Colonic mucosa (tissue), 4 donors: ENCODE measurements around the gene CTU1. TPM values are rescaled to one million over a fixed set of nuclear protein-coding genes. Genes with fewer than 3 reads are reported as not detected.

Experiments used
- DNase-seq: peaks from one replicate; pipeline ENCODE4 v3.0.0-alpha.2; 2020
- H3K27ac ChIP-seq: fragments of 200-600 bp; one replicate; pipeline ENCODE4 v1.8.0; 2021
- H3K27me3 ChIP-seq: fragments of 200-600 bp; one replicate; pipeline ENCODE4 v1.8.0; 2021
- H3K36me3 ChIP-seq: fragments of 200-600 bp; one replicate; pipeline ENCODE4 v1.8.0; 2021
- H3K4me1 ChIP-seq: fragments of 200-600 bp; one replicate; pipeline ENCODE4 v1.8.0; 2021; ENCODE audit warnings: mild to moderate bottlenecking
- H3K4me3 ChIP-seq: fragments of 200-600 bp; one replicate; pipeline ENCODE4 v1.8.0; 2021
- H3K9ac ChIP-seq, 2 donors: one replicate each; pipeline ENCODE4 v1.7.0; 2013; ENCODE audit warnings: control low read depth in 2 of 2, low read depth in 2 of 2, low read length in 2 of 2
- H3K9me3 ChIP-seq: fragments of 200-600 bp; one replicate; pipeline ENCODE4 v1.8.0; 2021
- CTCF ChIP-seq: fragments of 200-600 bp; IDR thresholded peaks from one replicate; pipeline ENCODE4 v1.8.0; 2022; ENCODE audit warnings: antibody characterized with exemption, mild to moderate bottlenecking
- intact Hi-C: fragments of 100-400 bp; cut with DNase I; formaldehyde crosslinking; loops from one replicate; pipeline ENCODE4 v1.14.1; 2022
- total RNA-seq, 2 donors: library from RNA; stranded (reverse); fragmentation: NEBNext Ultra II Directional in 1 of 2; extraction: Animal tissue kit (Norgen Biotek cat#: 25700) in 1 of 2; gene quantifications; one replicate each; pipeline ENCODE4 v1.2.1, GENCODE V29; 2021
- donor health status: healthy.
- donor health status: DM: no; HTN: no; CAD: no.
- donor health status: DM: no; HTN: no; CAD: no.

The CTU1 gene
- total RNA-seq, 2 donors from 2014 or later = 6.1 to 11.8 TPM

DNA sequence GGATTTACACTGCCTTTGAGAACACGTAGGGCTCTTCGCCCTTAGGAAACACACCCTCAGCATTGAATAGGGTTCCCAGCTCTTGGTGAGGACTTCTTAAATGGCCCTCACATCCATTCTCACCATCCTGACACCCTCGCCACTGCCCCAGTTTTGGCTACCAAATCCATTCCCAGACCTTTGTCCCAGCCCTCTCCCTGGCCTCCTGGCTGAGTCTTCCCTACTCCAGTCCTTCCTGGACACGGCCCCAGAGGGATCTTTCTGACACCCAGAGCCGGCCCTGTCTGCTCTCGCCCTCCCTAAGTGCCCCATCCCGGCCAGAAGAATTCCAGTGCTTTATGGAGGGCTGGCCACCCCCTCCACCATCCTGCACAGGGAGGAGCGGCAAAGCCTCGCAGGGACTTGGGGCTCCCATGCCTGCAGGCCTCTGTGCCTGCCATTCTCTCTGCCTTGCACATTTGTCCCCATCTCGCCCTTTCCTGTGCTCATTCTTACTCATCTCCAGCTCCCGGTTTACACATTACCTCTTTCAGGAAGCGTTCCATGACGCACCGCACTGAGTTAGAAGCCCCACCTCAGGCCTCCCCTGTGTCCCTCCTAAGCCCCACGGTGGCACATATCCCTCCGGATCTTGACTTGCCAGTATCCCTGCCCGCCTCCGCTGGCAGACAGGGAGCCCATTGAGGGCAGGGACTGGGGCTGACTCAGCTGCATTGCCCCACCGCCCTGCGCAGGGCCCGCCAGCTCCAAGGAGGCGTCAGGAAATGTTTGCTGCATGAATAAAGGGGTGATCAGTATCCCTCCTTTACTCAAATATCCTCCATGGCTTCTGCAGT is 14.5 kb downstream of the CTU1 start:
- Histone ChIP-seq H3K4me3 (no peak overlapping the region), H3K9me3 (no peaks in the 10 kb centered on the region), H3K36me3 (no peaks in the 10 kb centered on the region), H3K27me3 (no peaks in the 10 kb centered on the region), H3K9ac (no peak overlapping the region), H3K27ac (no peak overlapping the region), H3K4me1 (no peaks in the 10 kb centered on the region)
- no peak for TF ChIP-seq CTCF
- intact Hi-C loops = loop anchor here (5.0 kb wide), 1 partner anchor 71 kb away; no protein-coding TSS in a partner anchor
- no peak for DNase-seq

- no peak for TF ChIP-seq CTCF
- no peak overlapping the region for H3K4me3 ChIP-seq
- DNase-seq = no peak
- H3K27me3 ChIP-seq = no peaks in the 10 kb centered on the region
- H3K27ac ChIP-seq = no peak overlapping the region
- H3K9ac ChIP-seq = no peak overlapping the region
- H3K9me3 ChIP-seq = no peaks in the 10 kb centered on the region
- H3K36me3 ChIP-seq = no peaks in the 10 kb centered on the region
- intact Hi-C loops = loop anchor here (5.0 kb wide), 1 partner anchor 71 kb away; no protein-coding TSS in a partner anchor
- no peaks in the 10 kb centered on the region for H3K4me1 ChIP-seq
Observed at GRCh38 chr19:51093101-51093500, 15.1 kb downstream of the CTU1 start.

- no peaks in the 10 kb centered on the region for H3K9me3 ChIP-seq
- H3K27me3 ChIP-seq = no peaks in the 10 kb centered on the region
- H3K9ac ChIP-seq = no peak overlapping the region
- H3K4me1 ChIP-seq = no peaks in the 10 kb centered on the region
- no peak for TF ChIP-seq CTCF
- H3K4me3 ChIP-seq = no peak overlapping the region
- H3K36me3 ChIP-seq = no peaks in the 10 kb centered on the region
- intact Hi-C loops = loop anchor here (5.0 kb wide), 1 partner anchor 70 kb away; no protein-coding TSS in a partner anchor
- DNase-seq = no peak
- no peak overlapping the region for H3K27ac ChIP-seq
Observed at GRCh38 chr19:51091895-51092873, 16.0 kb downstream of the CTU1 start.

DNA sequence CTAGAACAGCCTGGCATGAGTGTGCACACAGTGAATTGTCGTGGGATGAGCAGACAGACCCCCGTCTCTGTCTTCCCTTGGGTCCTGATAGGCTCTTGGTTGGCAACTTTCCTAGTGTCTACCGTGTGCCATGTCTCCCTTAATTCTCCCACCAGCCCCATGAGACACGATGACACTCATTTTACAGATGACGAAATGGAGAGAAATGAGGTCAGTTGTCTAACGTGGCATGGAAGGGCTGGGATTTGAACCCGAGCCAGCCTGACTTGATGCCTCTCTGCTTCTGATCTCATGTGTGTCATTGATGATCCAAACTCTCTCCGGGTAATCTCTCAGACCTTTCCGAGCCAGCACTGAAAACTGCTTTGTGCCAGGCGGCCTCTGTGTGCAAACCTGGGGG is 17.1 kb downstream of the CTU1 start:
- no peak for DNase-seq
- no peak overlapping the region for H3K27ac ChIP-seq
- H3K4me1 ChIP-seq = no peaks in the 10 kb centered on the region
- H3K9me3 ChIP-seq = no peaks in the 10 kb centered on the region
- intact Hi-C loops = loop anchor here (5.0 kb wide), 1 partner anchor 69 kb away; no protein-coding TSS in a partner anchor
- no peaks in the 10 kb centered on the region for H3K36me3 ChIP-seq
- TF ChIP-seq CTCF = no peak
- no peaks in the 10 kb centered on the region for H3K27me3 ChIP-seq
- H3K4me3 ChIP-seq = no peak overlapping the region
- H3K9ac ChIP-seq = no peak overlapping the region

DNA sequence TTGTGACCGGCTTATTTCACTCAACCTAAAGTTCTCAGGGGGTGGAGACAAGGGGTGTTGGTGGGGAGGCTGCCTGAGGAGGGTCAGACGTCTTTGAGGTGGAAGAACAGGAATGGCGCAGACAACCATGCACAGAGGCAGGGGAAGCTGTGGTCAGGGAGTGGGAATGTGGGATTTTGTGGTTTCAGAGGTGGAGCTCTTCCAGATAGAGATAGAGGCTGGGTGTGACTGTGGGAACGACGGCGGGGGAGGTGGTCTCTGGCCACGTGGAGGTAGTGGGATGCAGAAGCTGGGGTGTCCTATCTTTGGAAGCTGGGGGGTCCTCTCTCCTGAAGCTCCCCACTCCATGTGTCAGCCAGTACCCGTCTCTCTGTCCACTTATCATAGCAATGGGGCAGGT is 17.7 kb downstream of the CTU1 start:
- Histone ChIP-seq H3K27ac (no peak overlapping the region), H3K9me3 (no peaks in the 10 kb centered on the region), H3K4me3 (no peak overlapping the region), H3K36me3 (no peaks in the 10 kb centered on the region), H3K4me1 (no peaks in the 10 kb centered on the region), H3K9ac (no peak overlapping the region), H3K27me3 (no peaks in the 10 kb centered on the region)
- intact Hi-C loops = loop anchor here (5.0 kb wide), 1 partner anchor 68 kb away; no protein-coding TSS in a partner anchor
- no peak for TF ChIP-seq CTCF
- no peak for DNase-seq
